ENCODE results near the gene CHRNA4.

- TF ChIP-seq, protein P1, sequence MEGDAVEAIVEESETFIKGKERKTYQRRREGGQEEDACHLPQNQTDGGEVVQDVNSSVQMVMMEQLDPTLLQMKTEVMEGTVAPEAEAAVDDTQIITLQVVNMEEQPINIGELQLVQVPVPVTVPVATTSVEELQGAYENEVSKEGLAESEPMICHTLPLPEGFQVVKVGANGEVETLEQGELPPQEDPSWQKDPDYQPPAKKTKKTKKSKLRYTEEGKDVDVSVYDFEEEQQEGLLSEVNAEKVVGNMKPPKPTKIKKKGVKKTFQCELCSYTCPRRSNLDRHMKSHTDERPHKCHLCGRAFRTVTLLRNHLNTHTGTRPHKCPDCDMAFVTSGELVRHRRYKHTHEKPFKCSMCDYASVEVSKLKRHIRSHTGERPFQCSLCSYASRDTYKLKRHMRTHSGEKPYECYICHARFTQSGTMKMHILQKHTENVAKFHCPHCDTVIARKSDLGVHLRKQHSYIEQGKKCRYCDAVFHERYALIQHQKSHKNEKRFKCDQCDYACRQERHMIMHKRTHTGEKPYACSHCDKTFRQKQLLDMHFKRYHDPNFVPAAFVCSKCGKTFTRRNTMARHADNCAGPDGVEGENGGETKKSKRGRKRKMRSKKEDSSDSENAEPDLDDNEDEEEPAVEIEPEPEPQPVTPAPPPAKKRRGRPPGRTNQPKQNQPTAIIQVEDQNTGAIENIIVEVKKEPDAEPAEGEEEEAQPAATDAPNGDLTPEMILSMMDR (IDR thresholded peaks at IDR 0.05) = no peak
- no peak for TF ChIP-seq POLR2AphosphoS5 (IDR thresholded peaks at IDR 0.05)
Observed at GRCh38 chr20:63310265-63310991, 50.7 kb downstream of the CHRNA4 start.
